HUES6 (cell line): ENCODE results near the gene KASH5.
"Not testable (repeated sequence)": the region's sequence is repeated elsewhere in the genome, so short reads cannot be mapped to it uniquely, and the experiment has no call there.

ENCODE experiments used
- H3K27ac ChIP-seq: 2 replicates; pipeline ENCODE4 v1.7.0; 2013; ENCODE audit warnings: low read depth, mild to moderate bottlenecking, low read length, inconsistent platforms
- H3K27me3 ChIP-seq: 2 replicates; pipeline ENCODE4 v1.6.1; 2013; ENCODE audit warnings: low read length; ENCODE audit not compliant: control insufficient read depth, insufficient read depth
- H3K36me3 ChIP-seq: 2 replicates; pipeline ENCODE4 v1.6.1; 2013; ENCODE audit warnings: low read length; ENCODE audit not compliant: control insufficient read depth, insufficient read depth
- H3K4me1 ChIP-seq: 2 replicates; pipeline ENCODE4 v1.6.1; 2013; ENCODE audit warnings: low read length; ENCODE audit not compliant: control insufficient read depth, insufficient read depth
- H3K4me3 ChIP-seq: 2 replicates; pipeline ENCODE4 v1.5.1; 2013; ENCODE audit warnings: low read depth, low read length
- H3K9ac ChIP-seq: one replicate; pipeline ENCODE4 v1.6.1; 2013; ENCODE audit warnings: mild to moderate bottlenecking, low read length
- H3K9me3 ChIP-seq: 2 replicates; pipeline ENCODE4 v1.6.1; 2013; ENCODE audit warnings: low read depth, low read length; ENCODE audit not compliant: control insufficient read depth, insufficient read depth

The KASH5 gene

DNA sequence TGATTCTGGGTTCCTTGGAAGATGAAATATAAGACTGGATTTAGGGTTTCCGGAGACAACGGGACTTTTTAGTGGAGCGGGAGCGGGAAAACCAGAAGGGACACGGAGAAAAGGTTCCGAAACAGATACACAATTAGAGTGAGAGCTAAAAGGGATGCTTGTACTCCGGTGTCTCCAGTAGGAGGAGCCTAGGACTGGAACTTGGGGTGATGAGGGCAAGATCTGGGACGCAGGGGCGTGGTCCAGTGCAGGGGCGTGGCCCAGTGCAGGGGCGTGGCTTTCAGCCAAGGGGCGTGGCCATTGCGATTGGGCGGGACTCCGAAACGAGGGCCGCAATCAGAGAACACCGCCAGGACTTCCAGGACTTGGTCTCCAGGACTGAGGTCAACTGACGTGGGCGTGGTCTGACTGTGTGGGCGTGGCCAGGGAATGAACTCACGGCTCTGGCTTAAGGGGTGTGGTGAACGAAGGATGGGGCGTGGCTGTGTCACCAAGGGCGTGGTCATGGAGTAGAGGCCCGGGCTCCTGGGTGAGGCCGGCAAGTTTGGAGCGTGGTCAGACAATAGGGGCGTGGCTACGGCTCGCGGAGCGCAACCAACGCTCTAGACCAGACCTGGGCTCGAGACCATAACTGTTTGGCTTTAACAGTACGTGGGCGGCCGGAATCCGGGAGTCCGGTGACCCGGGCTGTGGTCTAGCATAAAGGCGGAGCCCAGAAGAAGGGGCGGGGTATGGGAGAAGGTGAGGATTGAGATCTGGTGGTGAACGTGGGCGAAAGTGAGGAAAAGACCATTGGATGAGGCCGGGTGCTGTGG lies 24.6 kb upstream of the KASH5 start, which contains the start of gene DKKL1:
DKKL1 (plus strand) TSS at position 610 of the 815 bp plus-strand sequence; CDS start at position 732, 122 bp downstream.
- Histone ChIP-seq H3K4me3 (peak within 1 kb of the TSS; percentile 97), H3K36me3 (peaks cover 12% of the 10 kb centered on the region), H3K4me1 (peaks cover 12% of the 10 kb centered on the region; the same call in 1 of the 2 replicates), H3K9ac (peak within 1 kb of the TSS; percentile 47), H3K27me3 (no peaks in the 10 kb centered on the region), H3K27ac (no peak within 1 kb of the TSS), H3K9me3 (no peaks in the 10 kb centered on the region)

DNA sequence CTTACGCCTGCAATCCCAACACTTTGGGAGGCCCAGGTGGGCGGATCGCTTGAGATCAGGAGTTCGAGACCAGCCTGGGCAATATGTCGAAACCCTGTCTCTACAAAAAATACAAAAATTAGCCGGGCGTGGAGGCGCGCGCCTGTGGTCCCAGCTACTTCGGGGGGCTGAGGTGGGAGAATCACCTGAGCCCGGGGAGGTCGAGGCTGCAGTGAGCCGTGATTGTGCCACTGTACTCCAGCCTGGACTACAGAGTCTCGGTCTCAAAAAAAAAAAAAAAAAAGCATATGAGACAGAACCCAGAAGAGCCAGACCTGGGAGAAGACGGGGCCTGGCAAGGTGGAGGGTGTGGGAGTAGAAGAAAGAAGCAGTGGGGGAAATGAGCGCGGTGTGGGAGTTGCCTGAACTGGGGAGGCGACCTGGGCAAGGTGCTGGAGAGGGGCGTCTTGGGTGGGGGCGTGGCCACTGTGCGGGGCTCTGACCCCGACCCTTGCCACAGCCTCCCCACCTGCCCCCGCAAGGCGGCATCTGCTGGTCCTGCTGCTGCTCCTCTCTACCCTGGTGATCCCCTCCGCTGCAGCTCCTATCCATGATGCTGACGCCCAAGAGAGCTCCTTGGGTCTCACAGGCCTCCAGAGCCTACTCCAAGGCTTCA lies 23.8 kb upstream of the KASH5 start:
- H3K27ac ChIP-seq = no peak overlapping the region
- H3K36me3 ChIP-seq = peaks cover 5% of the 10 kb centered on the region
- peaks cover 12% of the 10 kb centered on the region; the same call in 1 of the 2 replicates for H3K4me1 ChIP-seq
- peaks cover 7% of the 10 kb centered on the region for H3K9me3 ChIP-seq
- H3K4me3 ChIP-seq = peak overlapping the region; percentile 43
- no peak overlapping the region for H3K9ac ChIP-seq
- no peaks in the 10 kb centered on the region for H3K27me3 ChIP-seq

DNA sequence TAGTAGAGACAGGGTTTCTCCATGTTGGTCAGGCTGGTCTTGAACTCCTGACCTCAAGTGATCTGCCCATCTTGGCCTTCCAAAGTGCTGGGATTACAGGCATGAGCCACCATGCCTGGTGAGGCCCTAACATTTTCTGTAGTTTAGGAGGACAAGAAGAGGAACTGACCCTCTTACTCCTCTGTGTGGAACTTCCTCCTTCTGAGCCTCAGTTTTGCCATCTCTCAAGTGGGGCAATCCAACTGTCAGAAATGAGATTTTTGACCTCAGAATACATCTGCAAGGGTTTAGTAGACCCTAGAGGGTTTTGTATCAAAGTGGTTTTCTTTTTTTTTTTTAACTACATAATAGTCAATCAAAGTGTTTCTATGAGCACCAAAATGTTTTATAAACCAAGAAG lies 21.9 kb upstream of the KASH5 start:
- Histone ChIP-seq H3K27ac (no peak overlapping the region), H3K36me3 (no peaks in the 10 kb centered on the region), H3K9me3 (peaks cover 22% of the 10 kb centered on the region), H3K4me1 (peaks cover 7% of the 10 kb centered on the region; the same call in 1 of the 2 replicates), H3K27me3 (no peaks in the 10 kb centered on the region), H3K4me3 (no peak overlapping the region), H3K9ac (no peak overlapping the region)

DNA sequence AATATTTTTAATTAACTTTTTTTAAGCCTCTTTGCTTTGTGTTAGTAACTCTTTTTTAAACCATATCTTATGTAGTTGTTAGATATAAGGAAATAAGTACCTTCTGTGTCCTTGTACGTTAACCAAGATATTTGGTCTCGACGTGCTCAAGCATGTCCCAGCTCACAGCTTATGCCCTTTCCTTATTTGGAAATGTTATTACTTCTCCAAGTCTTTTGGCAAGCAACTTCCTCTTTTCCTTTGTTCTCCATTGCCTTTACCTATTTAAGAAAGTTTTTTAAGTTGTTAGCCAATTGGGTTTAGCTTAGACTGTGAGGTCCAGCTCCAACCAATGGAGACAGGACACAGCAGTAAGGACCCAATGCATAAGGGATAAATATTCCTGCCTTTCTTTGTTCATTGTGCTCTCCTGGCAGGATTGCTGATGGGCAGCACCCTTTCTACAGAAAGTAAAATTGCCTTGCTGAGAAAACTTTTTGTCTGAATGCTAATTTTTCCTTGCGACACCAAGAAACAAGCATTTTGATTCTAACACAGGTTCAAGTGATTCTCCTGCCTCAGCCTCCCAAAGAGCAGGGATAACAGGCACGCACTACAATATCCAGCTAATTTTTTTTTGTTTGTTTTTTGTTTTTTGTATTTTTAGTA lies 19.2 kb upstream of the KASH5 start:
- Histone ChIP-seq H3K9ac (no peak overlapping the region), H3K4me3 (no peak overlapping the region), H3K36me3 (no peaks in the 10 kb centered on the region), H3K27me3 (no peaks in the 10 kb centered on the region), H3K27ac (no peak overlapping the region), H3K4me1 (peaks cover 9% of the 10 kb centered on the region; the same call in 1 of the 2 replicates), H3K9me3 (peaks cover 22% of the 10 kb centered on the region)

DNA sequence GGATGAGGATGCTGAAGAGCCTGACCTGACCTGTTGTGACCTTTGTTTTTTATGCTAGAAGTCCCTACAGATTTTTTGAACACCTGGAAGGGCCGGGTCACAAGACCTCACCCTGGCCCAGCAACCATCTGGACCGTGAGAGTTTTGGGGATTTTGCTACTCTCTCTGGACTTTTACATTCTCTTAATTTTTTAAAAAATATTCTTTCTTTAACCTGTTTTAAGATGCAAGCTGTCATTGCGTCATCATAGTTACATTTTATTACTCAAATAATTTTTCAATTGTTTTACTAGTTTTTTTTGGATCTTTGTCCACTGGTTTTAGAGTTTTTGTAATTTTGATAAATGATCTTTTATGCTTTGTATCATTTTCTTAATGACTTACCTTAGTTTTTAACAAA lies 16.9 kb upstream of the KASH5 start:
- Histone ChIP-seq H3K4me1 (0 out of 2 replicates have a peak, but pooled peaks cover 2% of the 10 kb centered on the region), H3K27ac (no peak overlapping the region), H3K9ac (no peak overlapping the region), H3K4me3 (no peak overlapping the region), H3K36me3 (no peaks in the 10 kb centered on the region), H3K27me3 (no peaks in the 10 kb centered on the region), H3K9me3 (peaks cover 22% of the 10 kb centered on the region)

DNA sequence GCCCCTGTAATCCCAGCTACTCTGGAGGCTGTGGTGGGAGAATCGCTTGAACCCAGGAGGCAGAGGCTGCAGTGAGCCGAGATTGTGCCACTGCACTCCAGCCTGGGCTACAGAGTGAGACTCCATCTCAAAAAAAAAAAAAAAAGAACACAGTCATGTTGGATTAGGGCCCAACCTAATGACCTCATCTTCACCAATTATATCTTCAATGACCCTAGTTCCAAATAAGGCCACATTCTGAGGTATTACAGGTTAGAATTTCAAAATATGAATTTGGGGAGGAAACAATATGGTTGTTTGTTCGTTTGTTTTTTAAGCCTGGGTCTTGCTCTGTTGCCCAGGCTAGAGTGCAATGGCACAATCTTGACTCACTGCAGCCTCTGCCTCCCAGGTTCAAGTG lies 14.9 kb upstream of the KASH5 start:
- H3K36me3 ChIP-seq, H3K9ac ChIP-seq, H3K4me1 ChIP-seq, H3K27ac ChIP-seq, H3K27me3 ChIP-seq, H3K4me3 ChIP-seq: not testable (repeated sequence)
- H3K9me3 ChIP-seq = peaks cover 22% of the 10 kb centered on the region

DNA sequence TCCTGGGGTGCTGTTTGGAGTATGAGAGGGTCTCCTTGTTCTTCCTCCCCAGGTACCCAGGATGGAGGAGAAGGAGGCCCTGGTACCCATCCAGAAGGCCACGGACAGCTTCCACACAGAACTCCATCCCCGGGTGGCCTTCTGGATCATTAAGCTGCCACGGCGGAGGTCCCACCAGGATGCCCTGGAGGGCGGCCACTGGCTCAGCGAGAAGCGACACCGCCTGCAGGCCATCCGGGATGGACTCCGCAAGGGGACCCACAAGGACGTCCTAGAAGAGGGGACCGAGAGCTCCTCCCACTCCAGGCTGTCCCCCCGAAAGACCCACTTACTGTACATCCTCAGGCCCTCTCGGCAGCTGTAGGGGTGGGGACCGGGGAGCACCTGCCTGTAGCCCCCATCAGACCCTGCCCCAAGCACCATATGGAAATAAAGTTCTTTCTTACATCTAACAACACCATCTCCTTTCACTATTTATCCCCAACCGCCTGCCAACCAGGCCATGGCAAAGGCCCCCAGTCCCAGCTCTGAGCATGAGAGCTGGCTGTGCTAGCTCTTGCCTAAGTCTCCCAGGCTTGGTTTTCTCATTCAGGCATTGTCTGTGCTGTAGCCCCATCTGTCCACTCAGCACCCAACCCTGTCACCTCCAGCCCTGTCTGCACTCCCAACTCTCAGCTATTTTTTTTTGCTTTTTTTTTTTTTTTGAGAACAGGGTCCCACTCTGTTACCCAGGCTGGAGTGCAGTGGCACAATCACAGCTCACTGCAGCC lies 13.2 kb upstream of the KASH5 start:
- Histone ChIP-seq H3K9me3 (peaks cover 9% of the 10 kb centered on the region), H3K27ac (no peak overlapping the region), H3K9ac (no peak overlapping the region), H3K4me3 (no peak overlapping the region), H3K27me3 (no peaks in the 10 kb centered on the region), H3K36me3 (no peaks in the 10 kb centered on the region), H3K4me1 (0 out of 2 replicates have a peak, but pooled peaks cover 2% of the 10 kb centered on the region)

DNA sequence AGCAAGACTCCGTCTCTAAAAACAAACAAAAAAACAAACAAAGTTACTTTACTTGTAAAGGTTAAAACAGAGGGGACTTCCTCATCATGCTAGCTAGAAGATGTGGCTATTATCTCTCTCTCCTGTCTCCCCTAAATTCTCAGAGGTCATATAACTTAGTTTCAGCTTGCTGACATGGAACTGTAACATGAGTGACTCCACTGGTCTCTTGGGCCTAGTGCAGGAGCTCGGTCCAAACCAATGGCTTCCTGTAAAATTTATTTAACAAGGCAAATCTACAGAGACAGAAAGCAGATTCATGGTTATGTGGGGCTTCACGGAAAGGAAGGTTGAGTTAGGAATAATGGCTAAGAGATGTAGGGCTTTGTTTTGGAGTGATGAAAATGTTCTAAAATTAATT lies 9.5 kb upstream of the KASH5 start:
- Histone ChIP-seq H3K4me3 (no peak overlapping the region), H3K4me1 (0 out of 2 replicates have a peak, but pooled peaks cover 2% of the 10 kb centered on the region), H3K27me3 (no peaks in the 10 kb centered on the region), H3K27ac (no peak overlapping the region), H3K9ac (no peak overlapping the region), H3K36me3 (no peaks in the 10 kb centered on the region), H3K9me3 (peaks cover 9% of the 10 kb centered on the region)

DNA sequence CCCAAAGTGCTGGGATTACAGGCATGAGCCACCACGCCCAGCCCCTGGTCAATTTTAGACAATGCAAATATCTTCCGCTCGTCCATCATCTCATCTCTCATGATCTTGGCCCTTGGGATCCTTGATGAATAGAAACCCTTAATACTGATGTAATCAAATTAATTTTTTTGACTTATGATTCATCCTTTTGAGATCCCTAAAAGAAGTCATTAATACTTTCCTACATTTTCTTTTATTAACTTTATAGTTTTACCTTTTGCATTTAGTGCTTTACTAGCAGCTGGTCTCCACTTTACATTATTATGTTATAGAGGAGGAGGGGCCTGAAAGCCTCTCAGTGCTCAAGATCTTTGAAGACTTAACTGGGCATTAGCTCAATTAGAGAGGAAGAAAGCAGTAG lies 7.7 kb upstream of the KASH5 start:
- Histone ChIP-seq H3K4me3 (no peak overlapping the region), H3K9ac (no peak overlapping the region)

DNA sequence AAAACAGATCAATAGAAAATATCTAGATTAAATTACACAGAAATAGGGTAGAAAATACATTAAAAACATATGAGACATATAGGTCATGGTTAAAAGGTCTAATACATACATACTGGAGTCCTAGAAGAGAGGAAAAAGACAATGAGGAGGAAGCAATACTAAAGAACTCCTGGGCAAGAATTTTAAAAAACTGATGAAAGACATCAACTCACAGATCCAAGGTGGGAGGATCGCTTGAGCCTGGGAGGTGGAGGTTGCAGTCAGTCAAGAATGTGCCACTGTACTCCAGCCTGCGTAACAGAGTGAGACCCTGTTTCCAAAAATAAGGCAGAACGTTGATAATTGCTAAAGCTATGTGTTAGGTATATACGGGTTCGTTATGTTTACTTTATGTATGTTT lies 5.4 kb upstream of the KASH5 start:
- H3K9ac ChIP-seq = no peak overlapping the region
- no peaks in the 10 kb centered on the region for H3K4me1 ChIP-seq
- no peak overlapping the region for H3K4me3 ChIP-seq
- H3K9me3 ChIP-seq = peaks cover 9% of the 10 kb centered on the region
- no peak overlapping the region for H3K27ac ChIP-seq
- no peaks in the 10 kb centered on the region for H3K36me3 ChIP-seq
- H3K27me3 ChIP-seq = no peaks in the 10 kb centered on the region

More for the DNA sequence above, 7.7 kb upstream of the KASH5 start:
- H3K4me1 ChIP-seq = no peaks in the 10 kb centered on the region
- no peak overlapping the region for H3K27ac ChIP-seq
- peaks cover 9% of the 10 kb centered on the region for H3K9me3 ChIP-seq
- H3K36me3 ChIP-seq = no peaks in the 10 kb centered on the region
- no peaks in the 10 kb centered on the region for H3K27me3 ChIP-seq
